ENCODE measurements around the gene CACNA1C. TPM values are rescaled to one million over a fixed set of nuclear protein-coding genes. Genes with fewer than 3 reads are reported as not detected.

The CACNA1C gene
- total RNA-seq, 2 experiments from 2014 or later = 0.69 to 1.4 TPM

GRCh38 chr12:2481346-2481745, 428.6 kb downstream of the CACNA1C start:
- ChIA-PET POLR2A (no interaction called here), CTCF (ENCODE audit: unreplicated experiment) (no interaction called here)
- H3K36me3 ChIP-seq (ENCODE audit: insufficient read depth, low read length) = no peaks in the 10 kb centered on the region
- no peak overlapping the region for H3K4me3 ChIP-seq (ENCODE audit: low read depth, low read length, poor library complexity, severe bottlenecking)
- H4K20me1 ChIP-seq (ENCODE audit: insufficient read depth, low read length) = no peaks in the 10 kb centered on the region
- no peak for DNase-seq (ENCODE audit: low spot score)
- H3K79me2 ChIP-seq (ENCODE audit: insufficient read depth, low read depth, low read length) = no peaks in the 10 kb centered on the region
- TF ChIP-seq EZH2phosphoT487 (IDR thresholded peaks at IDR 0.05; ENCODE audit: borderline replicate concordance, low read depth, low read length) (no peak), CTCF (conservative IDR thresholded peaks at IDR 0.05; ENCODE audit: low read length) (no peak)
- no peak overlapping the region for H2AFZ ChIP-seq (ENCODE audit: low read length)
- no peaks in the 10 kb centered on the region for H3K9me3 ChIP-seq (ENCODE audit: low read length)
- BruUV-seq (replicated peaks) = no TSS peak
- H3K9me2 ChIP-seq (ENCODE audit: insufficient read depth, low read length) = no peaks in the 10 kb centered on the region
- H3K4me1 ChIP-seq (ENCODE audit: insufficient read depth, low read length, poor library complexity, severe bottlenecking) = no peaks in the 10 kb centered on the region
- no peak overlapping the region for H3K4me2 ChIP-seq (ENCODE audit: low read length)
- intact Hi-C loops (cut with micrococcal nuclease; ENCODE audit: unreplicated experiment) = no loop called here
- no peak overlapping the region for H3K27ac ChIP-seq (ENCODE audit: low read depth, low read length, poor library complexity, severe bottlenecking)

- H3K36me3 ChIP-seq (ENCODE audit: insufficient read depth, low read length) = no peaks in the 10 kb centered on the region
- CTCF ChIA-PET (ENCODE audit: unreplicated experiment) = no interaction called here
- H3K9me2 ChIP-seq (ENCODE audit: insufficient read depth, low read length) = no peaks in the 10 kb centered on the region
- POLR2A ChIA-PET = no interaction called here
- no TSS peak for BruUV-seq (replicated peaks)
- intact Hi-C loops (cut with micrococcal nuclease; ENCODE audit: unreplicated experiment) = no loop called here
- H3K9me3 ChIP-seq (ENCODE audit: low read length) = no peaks in the 10 kb centered on the region
- no peaks in the 10 kb centered on the region for H3K4me1 ChIP-seq (ENCODE audit: insufficient read depth, low read length, poor library complexity, severe bottlenecking)
- no peak overlapping the region for H2AFZ ChIP-seq (ENCODE audit: low read length)
- TF ChIP-seq EZH2phosphoT487 (IDR thresholded peaks at IDR 0.05; ENCODE audit: borderline replicate concordance, low read depth, low read length) (no peak), CTCF (conservative IDR thresholded peaks at IDR 0.05; ENCODE audit: low read length) (no peak)
- no peaks in the 10 kb centered on the region for H4K20me1 ChIP-seq (ENCODE audit: insufficient read depth, low read length)
- no peak overlapping the region for H3K4me3 ChIP-seq (ENCODE audit: low read depth, low read length, poor library complexity, severe bottlenecking)
- no peak overlapping the region for H3K27ac ChIP-seq (ENCODE audit: low read depth, low read length, poor library complexity, severe bottlenecking)
- no peak for DNase-seq (ENCODE audit: low spot score)
- H3K79me2 ChIP-seq (ENCODE audit: insufficient read depth, low read depth, low read length) = no peaks in the 10 kb centered on the region
- no peak overlapping the region for H3K4me2 ChIP-seq (ENCODE audit: low read length)
Observed at GRCh38 chr12:2481951-2482350, 429.2 kb downstream of the CACNA1C start.

- BruUV-seq (replicated peaks) = no TSS peak
- CTCF ChIA-PET (ENCODE audit: unreplicated experiment) = no interaction called here
- intact Hi-C loops (cut with micrococcal nuclease; ENCODE audit: unreplicated experiment) = no loop called here
Observed at GRCh38 chr12:2482938-2483660, 430.3 kb downstream of the CACNA1C start.

More at GRCh38 chr12:2482938-2483660, 430.3 kb downstream of the CACNA1C start:
- no peaks in the 10 kb centered on the region for H3K9me2 ChIP-seq (ENCODE audit: insufficient read depth, low read length)
- no peaks in the 10 kb centered on the region for H3K79me2 ChIP-seq (ENCODE audit: insufficient read depth, low read depth, low read length)
- TF ChIP-seq CTCF (conservative IDR thresholded peaks at IDR 0.05; ENCODE audit: low read length) = no peak
- no peak for TF ChIP-seq EZH2phosphoT487 (IDR thresholded peaks at IDR 0.05; ENCODE audit: borderline replicate concordance, low read depth, low read length)
- H3K36me3 ChIP-seq (ENCODE audit: insufficient read depth, low read length) = no peaks in the 10 kb centered on the region
- no peak for DNase-seq (ENCODE audit: low spot score)
- POLR2A ChIA-PET = no interaction called here
- no peak overlapping the region for H3K4me2 ChIP-seq (ENCODE audit: low read length)
- no peak overlapping the region for H3K27ac ChIP-seq (ENCODE audit: low read depth, low read length, poor library complexity, severe bottlenecking)
- no peaks in the 10 kb centered on the region for H4K20me1 ChIP-seq (ENCODE audit: insufficient read depth, low read length)
- no peaks in the 10 kb centered on the region for H3K9me3 ChIP-seq (ENCODE audit: low read length)
- H3K4me3 ChIP-seq (ENCODE audit: low read depth, low read length, poor library complexity, severe bottlenecking) = no peak overlapping the region
- no peak overlapping the region for H2AFZ ChIP-seq (ENCODE audit: low read length)
- H3K4me1 ChIP-seq (ENCODE audit: insufficient read depth, low read length, poor library complexity, severe bottlenecking) = no peaks in the 10 kb centered on the region
